B cell (primary cell): ENCODE results near the gene ZEB2. TPM values are rescaled to one million over a fixed set of nuclear protein-coding genes. Genes with fewer than 3 reads are reported as not detected.

Source experiments
- ATAC-seq: fragments of 200-7000 bp; cut with Tn5 transposase; one replicate; pipeline ENCODE4 v1.10.0; 2021; ENCODE audit warnings: low read depth, mild to moderate bottlenecking, moderate number of reproducible peaks, moderate library complexity
- CTCF ChIA-PET: fragments of 350-600 bp; sonication (Branson Sonifier 250); formaldehyde crosslinking; loops from one replicate; lab custom pipeline; 2021; ENCODE audit warnings: antibody characterized with exemption, inconsistent platforms; lab: Charles Lee
- POLR2A ChIA-PET: fragments of 350-600 bp; sonication (Branson Sonifier 250); formaldehyde crosslinking; loops from one replicate; lab custom pipeline; 2021; ENCODE audit warnings: antibody characterized with exemption; lab: Charles Lee
- DNase-seq: peaks from one replicate; pipeline ENCODE4 v3.0.0; 2013
- H2AFZ ChIP-seq: 2 replicates; pipeline ENCODE4 v1.6.1; 2012; ENCODE audit warnings: mild to moderate bottlenecking, low read depth, low read length; ENCODE audit not compliant: insufficient read depth, poor library complexity, severe bottlenecking
- H3K27ac ChIP-seq, 2 donors: 1 replicate in 1 of 2; 2 replicates in 1 of 2; pipeline ENCODE4 v1.5.1; 2012 to 2013; ENCODE audit warnings: low read length in 2 of 2, mild to moderate bottlenecking in 2 of 2, moderate library complexity in 1 of 2
- H3K27me3 ChIP-seq, 4 experiments: fragments of 200-600 bp in 1 of 4; sonication (generic) in 1 of 4; replicated peaks in 1 of 4; 1 replicate in 2 of 4; 2 replicates in 2 of 4; pipeline versions ENCODE4 v1.6.1 to v1.7.0; 2013 to 2016; ENCODE audit warnings: low read length in 3 of 4, mild to moderate bottlenecking in 2 of 4, mixed read lengths in 1 of 4, moderate library complexity in 1 of 4; ENCODE audit not compliant: insufficient read depth in 4 of 4, control insufficient read depth in 3 of 4; ENCODE audit errors: control extremely low read depth in 1 of 4
- H3K36me3 ChIP-seq, 2 experiments: replicated peaks in 1 of 2; 1 replicate in 1 of 2; 2 replicates in 1 of 2; pipeline versions ENCODE4 v1.6.1 to v1.7.1; 2013; ENCODE audit warnings: low read length in 1 of 2; ENCODE audit not compliant: insufficient read depth in 2 of 2, control insufficient read depth in 1 of 2; ENCODE audit errors: control extremely low read depth in 1 of 2, extremely low read depth in 1 of 2
- H3K4me1 ChIP-seq, 2 donors: fragments of 200-600 bp in 1 of 2; sonication (generic) in 1 of 2; 1 replicate in 1 of 2; 2 replicates in 1 of 2; pipeline versions ENCODE4 v1.5.1 to v1.6.1; 2013 to 2017; ENCODE audit warnings: low read length in 2 of 2; ENCODE audit not compliant: control insufficient read depth in 2 of 2, insufficient read depth in 2 of 2
- H3K4me2 ChIP-seq: replicated peaks from 2 replicates; pipeline ENCODE3; 2012; ENCODE audit warnings: mild to moderate bottlenecking, low read depth, low read length; ENCODE audit not compliant: poor library complexity, severe bottlenecking
- H3K4me3 ChIP-seq, 5 experiments: fragments of 200-600 bp in 1 of 5; sonication (generic) in 1 of 5; 1 replicate in 3 of 5; 2 replicates in 2 of 5; pipeline versions ENCODE4 v1.5.1 to v1.7.0; 2011 to 2016; ENCODE audit warnings: low read length in 4 of 5, mild to moderate bottlenecking in 4 of 5, low read depth in 2 of 5, control low read depth in 1 of 5, moderate library complexity in 1 of 5; ENCODE audit not compliant: insufficient read depth in 1 of 5; ENCODE audit errors: control extremely low read depth in 1 of 5, extremely low read depth in 1 of 5
- H3K79me2 ChIP-seq: fragments of 200-600 bp; sonication (generic); one replicate; pipeline ENCODE4 v1.6.0; 2016; ENCODE audit warnings: low read length; ENCODE audit not compliant: control insufficient read depth, insufficient read depth
- H3K9ac ChIP-seq: fragments of 200-600 bp; sonication (generic); 2 replicates; pipeline ENCODE4 v1.6.1; 2017; ENCODE audit warnings: mild to moderate bottlenecking, low read length, moderate library complexity
- H3K9me3 ChIP-seq, 3 donors: one replicate each; pipeline versions ENCODE4 v1.6.1 to v1.7.1; 2013; ENCODE audit warnings: low read length in 2 of 3; ENCODE audit not compliant: control insufficient read depth in 2 of 3, insufficient read depth in 1 of 3; ENCODE audit errors: control extremely low read depth in 1 of 3
- H4K20me1 ChIP-seq: 2 replicates; pipeline ENCODE4 v1.6.0; 2012; ENCODE audit warnings: mild to moderate bottlenecking, low read length; ENCODE audit not compliant: insufficient read depth, control insufficient read depth, poor library complexity, severe bottlenecking
- H3K27ac Mint-ChIP-seq: one replicate; pipeline ENCODE4 v1.8.0; 2021; ENCODE audit warnings: mixed read lengths
- H3K27me3 Mint-ChIP-seq: one replicate; pipeline ENCODE4 v1.8.0; 2021; ENCODE audit warnings: mixed read lengths
- H3K4me1 Mint-ChIP-seq: one replicate; pipeline ENCODE4 v1.8.0; 2021; ENCODE audit warnings: mixed read lengths
- H3K4me3 Mint-ChIP-seq: one replicate; pipeline ENCODE4 v1.8.0; 2021; ENCODE audit warnings: mixed read lengths
- H3K9me3 Mint-ChIP-seq: one replicate; pipeline ENCODE4 v1.8.0; 2022; ENCODE audit warnings: mixed read lengths; ENCODE audit not compliant: insufficient read depth
- EZH2 ChIP-seq: IDR thresholded peaks from 2 replicates; pipeline ENCODE4 v1.6.1; 2012; ENCODE audit warnings: borderline replicate concordance, low read depth, mild to moderate bottlenecking, moderate library complexity, low read length; ENCODE audit not compliant: insufficient read depth, poor library complexity, severe bottlenecking
- WGBS: methylation state at CpG from one replicate; pipeline ENCODE4 v1.1.5; 2013; ENCODE audit warnings: missing lambda C conversion rate; ENCODE audit not compliant: insufficient coverage; 5-methylcytosine and 5-hydroxymethylcytosine counted together
- intact Hi-C: fragments of 100-400 bp; cut with micrococcal nuclease; formaldehyde crosslinking; loops from one replicate; pipeline ENCODE4 v1.10.0; 2022
- polyA plus RNA-seq: library from polyadenylated mRNA; depleted of rRNA; stranded (reverse); fragments of >200 nt; gene quantifications from 2 replicates; pipeline ENCODE4 v1.2.3, GENCODE V29; 2012
- total RNA-seq, 2 donors: library from RNA; stranded (reverse); fragments of 120-200 nt in 1 of 2; gene quantifications; 1 replicate in 1 of 2; 2 replicates in 1 of 2; pipeline versions ENCODE4 v1.2.3 to v1.2.4, GENCODE V29; 2013 to 2022
- TF ChIP-seq, protein P1 (sequence below): fragments of 200-600 bp; IDR thresholded peaks from one replicate; pipeline ENCODE4 v1.8.0; 2022; ENCODE audit warnings: antibody characterized with exemption, mild to moderate bottlenecking

The ZEB2 gene
- total and polyA plus RNA-seq, 2 donors (not counting 1 experiment from before 2014, with no cell fraction given): 56.3 to 217 TPM

GRCh38 chr2:144512891-144513351, 7.0 kb downstream of the ZEB2 start:
- Histone ChIP-seq H3K27ac (peak overlapping the region; percentile 24 to 35), H3K4me1 (peaks cover 69 to 77% of the 10 kb centered on the region in 2 donors), H3K4me2 (peak overlapping the region; percentile 94), H3K9me3 (no peaks in the 10 kb centered on the region), H4K20me1 (peaks cover 72% of the 10 kb centered on the region), H3K4me3 (no peak overlapping the region), H3K36me3 (peaks cover 6 to 33% of the 10 kb centered on the region in 2 experiments), H3K27me3 (no peaks in the 10 kb centered on the region), H3K9ac (peak overlapping the region; percentile 16), H3K79me2 (peaks cover 97% of the 10 kb centered on the region), H2AFZ (no peak overlapping the region)
- intact Hi-C loops: loop anchor here (10.0 kb wide), 1 partner anchor 268 kb away; no protein-coding TSS in a partner anchor
- ChIA-PET CTCF (no interaction called here), POLR2A (no interaction called here)
- DNase-seq: no peak
- no peak for TF ChIP-seq EZH2
- TF ChIP-seq, protein P1, sequence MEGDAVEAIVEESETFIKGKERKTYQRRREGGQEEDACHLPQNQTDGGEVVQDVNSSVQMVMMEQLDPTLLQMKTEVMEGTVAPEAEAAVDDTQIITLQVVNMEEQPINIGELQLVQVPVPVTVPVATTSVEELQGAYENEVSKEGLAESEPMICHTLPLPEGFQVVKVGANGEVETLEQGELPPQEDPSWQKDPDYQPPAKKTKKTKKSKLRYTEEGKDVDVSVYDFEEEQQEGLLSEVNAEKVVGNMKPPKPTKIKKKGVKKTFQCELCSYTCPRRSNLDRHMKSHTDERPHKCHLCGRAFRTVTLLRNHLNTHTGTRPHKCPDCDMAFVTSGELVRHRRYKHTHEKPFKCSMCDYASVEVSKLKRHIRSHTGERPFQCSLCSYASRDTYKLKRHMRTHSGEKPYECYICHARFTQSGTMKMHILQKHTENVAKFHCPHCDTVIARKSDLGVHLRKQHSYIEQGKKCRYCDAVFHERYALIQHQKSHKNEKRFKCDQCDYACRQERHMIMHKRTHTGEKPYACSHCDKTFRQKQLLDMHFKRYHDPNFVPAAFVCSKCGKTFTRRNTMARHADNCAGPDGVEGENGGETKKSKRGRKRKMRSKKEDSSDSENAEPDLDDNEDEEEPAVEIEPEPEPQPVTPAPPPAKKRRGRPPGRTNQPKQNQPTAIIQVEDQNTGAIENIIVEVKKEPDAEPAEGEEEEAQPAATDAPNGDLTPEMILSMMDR: no peak
- Mint-ChIP-seq H3K27ac (peak overlapping the region; percentile 89), H3K9me3 (no peaks in the 10 kb centered on the region), H3K27me3 (no peaks in the 10 kb centered on the region), H3K4me3 (peak overlapping the region; percentile 97), H3K4me1 (peaks cover 79% of the 10 kb centered on the region)
- WGBS: no CpG with 5 or more reads among the region's 5 CpGs
- ATAC-seq: no peak

GRCh38 chr2:144512470-144512869, 7.4 kb downstream of the ZEB2 start:
- intact Hi-C loops: loop anchor here (10.0 kb wide), 1 partner anchor 268 kb away; no protein-coding TSS in a partner anchor
- Histone ChIP-seq H3K4me1 (peaks cover 74 to 81% of the 10 kb centered on the region in 2 donors), H3K9me3 (no peaks in the 10 kb centered on the region), H3K9ac (no peak overlapping the region), H3K4me2 (peak overlapping the region; percentile 94), H3K27me3 (no peaks in the 10 kb centered on the region), H4K20me1 (peaks cover 74% of the 10 kb centered on the region), H3K27ac (peak overlapping the region in 1 of 2 donors; percentile 35), H3K4me3 (no peak overlapping the region), H3K36me3 (peaks cover 6 to 33% of the 10 kb centered on the region in 2 experiments), H3K79me2 (peaks cover 97% of the 10 kb centered on the region), H2AFZ (no peak overlapping the region)
- Mint-ChIP-seq H3K9me3 (no peaks in the 10 kb centered on the region), H3K4me1 (peaks cover 83% of the 10 kb centered on the region), H3K27me3 (no peaks in the 10 kb centered on the region), H3K4me3 (peak overlapping the region; percentile 97), H3K27ac (peak overlapping the region; percentile 75)
- WGBS: 80% methylated on average over 1 of the region's 3 CpGs
- ATAC-seq (no peak), DNase-seq (no peak)
- ChIA-PET CTCF (no interaction called here), POLR2A (no interaction called here)
- no peak for TF ChIP-seq EZH2
- TF ChIP-seq, protein P1: no peak
